SIG-M5 treated with dmso at 0.1 percent for 504 hours (cell line): ENCODE data around the gene IL1RAPL1.

Source experiments
- DNase-seq: peaks from one replicate; lab custom pipeline; 2025; ENCODE audit not compliant: unreplicated experiment; lab: John Stamatoyannopoulos, UW

The IL1RAPL1 gene

GRCh38 chrX:29491659-29492058, 904.4 kb downstream of the IL1RAPL1 start:
- no peak for DNase-seq

- DNase-seq, result no peak
Measured at GRCh38 chrX:29496636-29497180, 909.5 kb downstream of the IL1RAPL1 start.

- no peak for DNase-seq
Measured at GRCh38 chrX:29506729-29507128, 919.5 kb downstream of the IL1RAPL1 start.

- no peak for DNase-seq
Measured at GRCh38 chrX:29518100-29518499, 930.9 kb downstream of the IL1RAPL1 start.

GRCh38 chrX:29528281-29528680, 941.0 kb downstream of the IL1RAPL1 start:
- no peak for DNase-seq

- no peak for DNase-seq
Measured at GRCh38 chrX:29530501-29530900, 943.3 kb downstream of the IL1RAPL1 start.

GRCh38 chrX:29531336-29531735, 944.1 kb downstream of the IL1RAPL1 start:
- no peak for DNase-seq

GRCh38 chrX:29535212-29536162, 948.2 kb downstream of the IL1RAPL1 start:
- DNase-seq, result no peak

GRCh38 chrX:29541038-29541437, 953.8 kb downstream of the IL1RAPL1 start:
- DNase-seq, result no peak

- no peak for DNase-seq
Measured at GRCh38 chrX:29542152-29542551, 954.9 kb downstream of the IL1RAPL1 start.

- no peak for DNase-seq
Measured at GRCh38 chrX:29545878-29546277, 958.6 kb downstream of the IL1RAPL1 start.

GRCh38 chrX:29547877-29548276, 960.6 kb downstream of the IL1RAPL1 start:
- DNase-seq, result no peak

- no peak for DNase-seq
Measured at GRCh38 chrX:29553542-29553941, 966.3 kb downstream of the IL1RAPL1 start.

GRCh38 chrX:29555465-29556091, 968.3 kb downstream of the IL1RAPL1 start:
- no peak for DNase-seq

- no peak for DNase-seq
Measured at GRCh38 chrX:29560065-29560464, 972.8 kb downstream of the IL1RAPL1 start.

GRCh38 chrX:29561417-29561816, 974.2 kb downstream of the IL1RAPL1 start:
- no peak for DNase-seq

GRCh38 chrX:29580560-29580959, 993.3 kb downstream of the IL1RAPL1 start:
- DNase-seq, result no peak

GRCh38 chrX:29581223-29581622, 994.0 kb downstream of the IL1RAPL1 start:
- no peak for DNase-seq

- no peak for DNase-seq
Measured at GRCh38 chrX:29587107-29587506, 999.9 kb downstream of the IL1RAPL1 start.

GRCh38 chrX:29590921-29591320, 1003.7 kb downstream of the IL1RAPL1 start:
- no peak for DNase-seq

GRCh38 chrX:29604381-29604780, 1017.1 kb downstream of the IL1RAPL1 start:
- DNase-seq, result no peak

- DNase-seq, result no peak
Measured at GRCh38 chrX:29617276-29617675, 1030.0 kb downstream of the IL1RAPL1 start.
